Mesenchymal stem cell (in vitro differentiated cells and primary cell): ENCODE data around the gene LRRFIP2. TPM values are rescaled to one million over a fixed set of nuclear protein-coding genes. Genes with fewer than 3 reads are reported as not detected.

Source experiments
- DNase-seq: peaks from one replicate; pipeline ENCODE4 v3.0.0-alpha.2; 2013
- H2AFZ ChIP-seq: one replicate; pipeline ENCODE4 v1.6.1; 2013; ENCODE audit warnings: low read depth, mild to moderate bottlenecking, control low read depth, inconsistent platforms, low read length, moderate library complexity
- H2AK5ac ChIP-seq: 2 replicates; pipeline ENCODE4 v1.6.1; 2013; ENCODE audit warnings: low read length, moderate library complexity, mild to moderate bottlenecking, inconsistent platforms; ENCODE audit not compliant: severe bottlenecking
- H2BK120ac ChIP-seq: one replicate; pipeline ENCODE4 v1.6.1; 2013; ENCODE audit warnings: low read depth, mild to moderate bottlenecking, inconsistent platforms, low read length, moderate library complexity
- H2BK12ac ChIP-seq, 2 experiments: one replicate each; pipeline ENCODE4 v1.6.1; 2013; ENCODE audit warnings: inconsistent platforms in 2 of 2, low read length in 2 of 2, mild to moderate bottlenecking in 2 of 2, moderate library complexity in 2 of 2, control low read depth in 1 of 2
- H2BK15ac ChIP-seq: one replicate; pipeline ENCODE4 v1.6.1; 2013; ENCODE audit warnings: mild to moderate bottlenecking, low read depth, inconsistent platforms; ENCODE audit not compliant: poor library complexity, severe bottlenecking
- H2BK5ac ChIP-seq: 2 replicates; pipeline ENCODE4 v1.6.1; 2013; ENCODE audit warnings: low read depth, mild to moderate bottlenecking, low read length, control low read depth, inconsistent platforms; ENCODE audit not compliant: poor library complexity, severe bottlenecking
- H3K14ac ChIP-seq, 2 experiments: one replicate each; pipeline ENCODE4 v1.6.1; 2013; ENCODE audit warnings: inconsistent platforms in 2 of 2, low read length in 2 of 2, control low read depth in 1 of 2, mild to moderate bottlenecking in 1 of 2, moderate library complexity in 1 of 2
- H3K18ac ChIP-seq, 2 experiments: one replicate each; pipeline ENCODE4 v1.6.1; 2013; ENCODE audit warnings: inconsistent platforms in 2 of 2, low read length in 2 of 2, control low read depth in 1 of 2, low read depth in 1 of 2, mild to moderate bottlenecking in 1 of 2
- H3K23ac ChIP-seq, 2 experiments: one replicate each; pipeline ENCODE4 v1.6.1; 2013; ENCODE audit warnings: inconsistent platforms in 2 of 2, low read length in 2 of 2, mild to moderate bottlenecking in 2 of 2, moderate library complexity in 2 of 2, control low read depth in 1 of 2
- H3K27ac ChIP-seq: 2 replicates; pipeline ENCODE4 v1.5.1; 2013; ENCODE audit warnings: mild to moderate bottlenecking, moderate library complexity, low read length, control low read depth, inconsistent platforms; ENCODE audit not compliant: poor library complexity, severe bottlenecking
- H3K27me3 ChIP-seq, 2 experiments: 2 replicates each; pipeline versions ENCODE4 v1.6.1 to v1.7.0; 2013; ENCODE audit warnings: low read length in 2 of 2, mild to moderate bottlenecking in 2 of 2, moderate library complexity in 2 of 2, control low read depth in 1 of 2, inconsistent platforms in 1 of 2; ENCODE audit not compliant: control insufficient read depth in 1 of 2, insufficient read depth in 1 of 2
- H3K36me3 ChIP-seq, 2 experiments: 2 replicates each; pipeline versions ENCODE4 v1.6.1 to v1.7.0; 2013; ENCODE audit warnings: low read length in 2 of 2, control low read depth in 1 of 2, inconsistent platforms in 1 of 2, low read depth in 1 of 2, mild to moderate bottlenecking in 1 of 2; ENCODE audit not compliant: insufficient read depth in 2 of 2, control insufficient read depth in 1 of 2
- H3K4ac ChIP-seq, 2 experiments: one replicate each; pipeline ENCODE4 v1.6.1; 2013; ENCODE audit warnings: inconsistent platforms in 2 of 2, low read length in 2 of 2, mild to moderate bottlenecking in 2 of 2, moderate library complexity in 2 of 2, control low read depth in 1 of 2, low read depth in 1 of 2
- H3K4me1 ChIP-seq: 2 replicates; pipeline ENCODE4 v1.6.1; 2013; ENCODE audit warnings: low read depth, low read length, control low read depth; ENCODE audit not compliant: control insufficient read depth, insufficient read depth
- H3K4me2 ChIP-seq: 2 replicates; pipeline ENCODE4 v1.6.1; 2013; ENCODE audit warnings: low read length, mild to moderate bottlenecking, inconsistent platforms; ENCODE audit not compliant: poor library complexity, severe bottlenecking
- H3K4me3 ChIP-seq, 2 experiments: 2 replicates each; pipeline versions ENCODE4 v1.5.1 to v1.7.0; 2013; ENCODE audit warnings: low read length in 2 of 2, mild to moderate bottlenecking in 2 of 2, control low read depth in 1 of 2, low read depth in 1 of 2; ENCODE audit not compliant: insufficient read depth in 1 of 2
- H3K79me1 ChIP-seq: replicated peaks from 2 replicates; pipeline ENCODE4 v1.6.1; 2013; ENCODE audit warnings: mild to moderate bottlenecking, control low read depth, low read length, inconsistent platforms; ENCODE audit not compliant: poor library complexity, severe bottlenecking
- H3K9ac ChIP-seq: 2 replicates; pipeline ENCODE4 v1.7.0; 2013; ENCODE audit warnings: mild to moderate bottlenecking, low read length, moderate library complexity
- H3K9me3 ChIP-seq: 2 replicates; pipeline ENCODE4 v1.7.0; 2013; ENCODE audit warnings: mild to moderate bottlenecking, low read length; ENCODE audit not compliant: control insufficient read depth
- H4K8ac ChIP-seq: one replicate; pipeline ENCODE4 v1.6.1; 2013; ENCODE audit warnings: inconsistent platforms, mild to moderate bottlenecking, low read length, moderate library complexity
- H4K91ac ChIP-seq: one replicate; pipeline ENCODE4 v1.6.1; 2013; ENCODE audit warnings: mild to moderate bottlenecking, low read length, inconsistent platforms
- WGBS: methylation state at CpG from one replicate; pipeline ENCODE4 v1.1.7; 2013; ENCODE audit warnings: mixed read lengths; 5-methylcytosine and 5-hydroxymethylcytosine counted together
- small RNA-seq: library from polyadenylated mRNA; stranded (forward); fragments of <200 nt; extraction: miRNeasy Mini kit (QIAGEN cat#:217004); gene quantifications from one replicate; pipeline ENCODE3, GENCODE V24; 2013; ENCODE audit warnings: low read depth

LRRFIP2 gene

DNA sequence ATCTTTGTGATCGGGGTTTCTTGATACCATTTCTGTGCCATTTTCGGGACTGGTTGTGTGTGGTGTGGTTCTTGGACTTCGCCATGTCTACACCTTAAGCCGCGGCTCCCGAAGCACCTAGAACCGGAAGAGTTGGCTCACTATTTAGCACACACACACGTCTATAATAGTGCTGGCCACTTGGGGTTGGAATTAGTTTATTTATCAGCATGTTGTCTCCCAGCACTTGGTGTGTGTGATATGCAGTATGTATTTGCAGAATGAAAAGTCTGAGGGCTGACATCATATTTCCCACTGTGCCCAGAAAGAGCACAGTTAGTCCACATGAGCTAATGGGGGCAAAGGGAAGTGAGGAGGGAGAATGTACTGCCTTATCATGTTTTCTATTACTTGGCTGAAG is 157.5 kb downstream of the LRRFIP2 start:
- H2AFZ ChIP-seq: no peak overlapping the region
- no peak overlapping the region for H2BK12ac ChIP-seq
- H3K14ac ChIP-seq: no peak overlapping the region
- H3K9me3 ChIP-seq: no peaks in the 10 kb centered on the region
- no peak overlapping the region for H3K18ac ChIP-seq
- peaks cover 13% of the 10 kb centered on the region for H3K79me1 ChIP-seq
- no peak overlapping the region for H3K4me2 ChIP-seq
- no peak overlapping the region for H3K4me3 ChIP-seq
- no peak overlapping the region for H2AK5ac ChIP-seq
- no peak overlapping the region for H3K27ac ChIP-seq
- no peak overlapping the region for H2BK15ac ChIP-seq
- 98% methylated on average over 8 of the region's 8 CpGs for WGBS
- H3K36me3 ChIP-seq: peaks cover 32 to 87% of the 10 kb centered on the region in 2 experiments
- H3K9ac ChIP-seq: no peak overlapping the region
- no peak overlapping the region for H2BK120ac ChIP-seq
- DNase-seq: no peak
- no peak overlapping the region for H4K91ac ChIP-seq
- H3K27me3 ChIP-seq: no peaks in the 10 kb centered on the region
- no peaks in the 10 kb centered on the region for H3K4me1 ChIP-seq
- no peak overlapping the region for H3K23ac ChIP-seq
- H3K4ac ChIP-seq: no peak overlapping the region
- H4K8ac ChIP-seq: no peak overlapping the region
- no peak overlapping the region for H2BK5ac ChIP-seq

DNA sequence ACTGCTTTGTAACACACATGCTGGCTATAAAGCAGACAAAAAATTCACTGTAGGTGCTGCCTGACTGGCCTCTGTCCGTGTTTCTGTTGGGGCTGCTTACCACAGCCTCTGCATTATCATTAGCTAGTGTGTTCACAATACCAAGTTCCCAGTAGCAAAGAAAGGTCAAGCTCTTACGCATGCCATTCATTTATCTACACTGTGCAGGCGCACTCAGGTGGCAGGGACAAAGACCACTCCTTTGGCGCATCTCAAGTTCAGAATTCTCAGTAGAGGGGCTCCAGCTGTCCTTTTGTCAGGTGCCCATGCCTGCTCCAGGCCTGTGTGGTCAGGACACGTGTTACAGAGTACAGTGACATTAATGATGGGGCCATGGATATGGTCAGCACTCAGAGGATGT is 158.7 kb downstream of the LRRFIP2 start:
- no peaks in the 10 kb centered on the region for H3K9me3 ChIP-seq
- no peak overlapping the region for H3K18ac ChIP-seq
- H3K4me1 ChIP-seq: no peaks in the 10 kb centered on the region
- H4K91ac ChIP-seq: no peak overlapping the region
- no peak overlapping the region for H3K23ac ChIP-seq
- no peak overlapping the region for H2AFZ ChIP-seq
- H2BK15ac ChIP-seq: no peak overlapping the region
- H3K27ac ChIP-seq: no peak overlapping the region
- no peak overlapping the region for H3K9ac ChIP-seq
- peaks cover 23 to 84% of the 10 kb centered on the region in 2 experiments for H3K36me3 ChIP-seq
- no peak overlapping the region for H3K4me2 ChIP-seq
- no peak overlapping the region for H3K14ac ChIP-seq
- no peak overlapping the region for H2BK12ac ChIP-seq
- no peak overlapping the region for H3K4me3 ChIP-seq
- H3K4ac ChIP-seq: no peak overlapping the region
- no peak overlapping the region for H4K8ac ChIP-seq
- no peak for DNase-seq
- no peak overlapping the region for H2AK5ac ChIP-seq
- H2BK120ac ChIP-seq: no peak overlapping the region
- no peak overlapping the region for H2BK5ac ChIP-seq
- 98% methylated on average over 5 of the region's 5 CpGs for WGBS
- H3K27me3 ChIP-seq: no peaks in the 10 kb centered on the region
- peaks cover 7% of the 10 kb centered on the region for H3K79me1 ChIP-seq

DNA sequence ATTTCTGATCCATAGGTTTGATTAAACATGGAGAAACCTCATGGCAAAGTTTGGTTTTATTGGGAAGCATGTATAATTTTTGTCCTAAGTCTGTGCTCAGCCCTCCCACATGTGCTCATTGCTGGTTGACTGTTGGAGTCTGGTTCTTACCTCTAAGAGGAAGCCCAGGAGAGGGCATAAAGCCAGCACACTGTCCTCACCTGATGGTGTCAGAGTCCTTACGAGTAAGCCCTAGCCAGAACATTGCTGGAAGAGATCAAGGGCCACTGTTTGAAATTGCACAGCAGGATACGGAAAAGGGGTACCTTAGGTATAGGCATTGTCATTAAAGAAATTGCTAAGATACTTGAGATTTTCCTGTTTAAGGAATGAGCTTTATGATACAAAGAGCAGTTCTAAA is 159.8 kb downstream of the LRRFIP2 start:
- Histone ChIP-seq H2AK5ac (no peak overlapping the region), H4K91ac (no peak overlapping the region), H3K4me1 (no peaks in the 10 kb centered on the region), H2BK5ac (no peak overlapping the region), H4K8ac (no peak overlapping the region), H3K23ac (no peak overlapping the region), H3K4ac (no peak overlapping the region), H2BK15ac (no peak overlapping the region), H3K27me3 (no peaks in the 10 kb centered on the region), H3K4me2 (no peak overlapping the region), H3K36me3 (peaks cover 17 to 75% of the 10 kb centered on the region in 2 experiments), H2BK12ac (no peak overlapping the region), H3K4me3 (no peak overlapping the region), H3K9me3 (no peaks in the 10 kb centered on the region), H3K27ac (no peak overlapping the region), H3K9ac (no peak overlapping the region), H2AFZ (no peak overlapping the region), H3K79me1 (peaks cover 7% of the 10 kb centered on the region), H3K18ac (no peak overlapping the region), H2BK120ac (no peak overlapping the region), H3K14ac (no peak overlapping the region)
- DNase-seq: no peak
- WGBS: 92% methylated on average over 2 of the region's 2 CpGs

Small RNA genes lying within 50 kb of the gene (small RNA-seq; reads per million reads assigned to genes)
- not detected for gene RF00019
- not detected for gene RNU6-1301P
